K562 (cell line): ENCODE measurements around the gene MMEL1. TPM values are rescaled to one million over a fixed set of nuclear protein-coding genes. Genes with fewer than 3 reads are reported as not detected.
"Not testable (repeated sequence)": the region's sequence is repeated elsewhere in the genome, so short reads cannot be mapped to it uniquely, and the experiment has no call there.

ENCODE experiments used
- ATAC-seq: fragments of 200-7000 bp; cut with Tn5 transposase; 3 replicates; pipeline ENCODE4 v1.9.1; 2020; ENCODE audit warnings: moderate library complexity
- BruUV-seq: library from RNA; stranded (reverse); fragments of 400-500 nt; replicated peaks from 2 replicates; lab custom pipeline; 2021; lab: Mats Ljungman, UMichigan
- CTCF ChIA-PET: fragments of 300-600 bp; formaldehyde crosslinking; extraction: SDS; loops from one replicate; lab custom pipeline; 2021; ENCODE audit warnings: low intra/inter-chr PET ratio; lab: Yijun Ruan, JAX
- POLR2A ChIA-PET: fragments of 300-600, 350-650 bp; sonication (Branson Sonifier 250); formaldehyde crosslinking; extraction: SDS; loops from one replicate; lab custom pipeline; 2021; ENCODE audit warnings: antibody characterized with exemption, inconsistent platforms; lab: Yijun Ruan, JAX
- DNase-seq, 4 experiments: peaks; one replicate each; pipeline versions ENCODE4 v3.0.0 to v3.0.0-alpha.2; 2011 to 2018; ENCODE audit warnings: low spot score in 3 of 4, mixed read lengths in 3 of 4; ENCODE audit errors: extremely low read depth in 1 of 4
- FAIRE-seq: peaks from 2 replicates; lab custom pipeline; 2011; peaks lifted over from hg19 to GRCh38; lab: Jason Lieb, UNC
- H2AFZ ChIP-seq: 2 replicates; pipeline ENCODE4 v1.6.0; 2011; ENCODE audit warnings: low read depth, low read length, control low read depth, inconsistent platforms
- H3K27ac ChIP-seq: fragments of 200-600 bp; 3 replicates; pipeline ENCODE4 v1.8.0; 2011; ENCODE audit warnings: low read depth, mild to moderate bottlenecking, control low read depth, inconsistent platforms, low read length, moderate library complexity, mixed read lengths; ENCODE audit errors: extremely low read depth
- H3K27me3 ChIP-seq, 2 experiments: fragments of 300-600 bp in 1 of 2; 2 replicates in 1 of 2; 3 replicates in 1 of 2; pipeline versions ENCODE4 v1.6.0 to v1.8.0; 2011; ENCODE audit warnings: inconsistent platforms in 2 of 2, low read length in 2 of 2, mild to moderate bottlenecking in 1 of 2, mixed read lengths in 1 of 2, moderate library complexity in 1 of 2; ENCODE audit not compliant: control insufficient read depth in 2 of 2, insufficient read depth in 2 of 2
- H3K36me3 ChIP-seq: fragments of 300-600 bp; 3 replicates; pipeline ENCODE4 v1.8.0; 2011; ENCODE audit warnings: mild to moderate bottlenecking, low read length, inconsistent platforms; ENCODE audit not compliant: control insufficient read depth, insufficient read depth
- H3K4me1 ChIP-seq, 2 experiments: fragments of 200-600 bp in 1 of 2; replicated peaks in 1 of 2; 2 replicates in 1 of 2; 3 replicates in 1 of 2; pipeline versions ENCODE4 v1.5.1 to v1.8.0; 2011; ENCODE audit warnings: inconsistent platforms in 2 of 2, low read length in 2 of 2, mild to moderate bottlenecking in 1 of 2, mixed read lengths in 1 of 2, moderate library complexity in 1 of 2; ENCODE audit not compliant: control insufficient read depth in 2 of 2, insufficient read depth in 2 of 2
- H3K4me2 ChIP-seq: 2 replicates; pipeline ENCODE4 v1.6.1; 2011; ENCODE audit warnings: low read length, control low read depth, inconsistent platforms, mixed read lengths; ENCODE audit not compliant: insufficient read depth
- H3K4me3 ChIP-seq: fragments of 200-600 bp; sonication (generic), shearing (Covaris generic); 2 replicates; pipeline ENCODE4 v1.5.1; 2016; ENCODE audit warnings: control low read depth, inconsistent platforms
- H3K79me2 ChIP-seq: fragments of 200-600 bp; 3 replicates; pipeline ENCODE4 v1.8.0; 2011; ENCODE audit warnings: low read length, inconsistent platforms; ENCODE audit not compliant: control insufficient read depth, insufficient read depth
- H3K9ac ChIP-seq, 2 experiments: 2 replicates each; pipeline versions ENCODE4 v1.6.0 to v1.6.1; 2011; ENCODE audit warnings: low read depth in 2 of 2, low read length in 2 of 2, control low read depth in 1 of 2, inconsistent platforms in 1 of 2, mild to moderate bottlenecking in 1 of 2, mixed read lengths in 1 of 2; ENCODE audit not compliant: insufficient read depth in 1 of 2
- H3K9me1 ChIP-seq: one replicate; pipeline ENCODE4 v1.6.0; 2011; ENCODE audit warnings: inconsistent platforms, mild to moderate bottlenecking, low read length, moderate library complexity; ENCODE audit not compliant: control insufficient read depth, insufficient read depth
- H3K9me3 ChIP-seq: replicated peaks from 2 replicates; pipeline ENCODE4 v1.5.1; 2011; ENCODE audit warnings: low read depth, low read length, inconsistent platforms; ENCODE audit not compliant: control insufficient read depth, insufficient read depth
- H4K20me1 ChIP-seq: replicated peaks from 2 replicates; pipeline ENCODE4 v1.6.1; 2011; ENCODE audit warnings: low read length, inconsistent platforms, mixed read lengths; ENCODE audit not compliant: control insufficient read depth, insufficient read depth
- CBX3 ChIP-seq, 2 experiments: IDR thresholded peaks; 1 replicate in 1 of 2; 2 replicates in 1 of 2; pipeline ENCODE4 v1.6.1; 2012; ENCODE audit warnings: inconsistent platforms in 2 of 2, low read length in 2 of 2, borderline replicate concordance in 1 of 2, control low read depth in 1 of 2
- RBM14 ChIP-seq: fragments of 200-400 bp; formaldehyde crosslinking; IDR thresholded peaks from 2 replicates; pipeline ENCODE4 v1.6.1; 2018; ENCODE audit warnings: low read depth, mild to moderate bottlenecking, low read length, moderate library complexity, borderline replicate concordance; ENCODE audit not compliant: insufficient read depth
- WGBS: fragments of 100-300 bp; shearing (Covaris generic); methylation state at CpG from one replicate; pipeline ENCODE4 v1.1.6; 2016; ENCODE audit warnings: low coverage, mixed read lengths; ENCODE audit not compliant: insufficient coverage; ENCODE audit errors: missing lambda C conversion rate; 5-methylcytosine and 5-hydroxymethylcytosine counted together
- in situ Hi-C: fragments of 300-500 bp; cut with MboI; formaldehyde crosslinking; loops from 4 replicates; pipeline ENCODE4 v1.15.0; 2018; ENCODE audit warnings: inconsistent platforms, mixed read lengths
- intact Hi-C: fragments of 100-400 bp; cut with micrococcal nuclease; formaldehyde crosslinking; loops from 2 replicates; pipeline ENCODE4 v1.14.2; 2022
- polyA plus RNA-seq, 8 experiments: library from polyadenylated mRNA; depleted of rRNA in 4 of 8; stranded (reverse) in 5 of 8; unstranded in 3 of 8; fragments of >200 nt; fragmentation: Nextera tagmentation in 2 of 8; fragmentation: Illumina TruSeq in 1 of 8; extraction: Ambion mirVana in 2 of 8; extraction: Trizol in 1 of 8; gene quantifications; 2 replicates each; pipeline versions ENCODE4 v1.2.1 to v1.2.3, GENCODE V29; 2011 to 2014; ENCODE audit warnings: inconsistent platforms in 1 of 8, missing spikeins in 1 of 8
- total RNA-seq, 7 experiments: library from RNA; depleted of rRNA in 6 of 7; stranded (reverse); fragments of >200 nt in 6 of 7; fragmentation: Illumina TruSeq in 2 of 7; extraction: Trizol in 2 of 7; gene quantifications; 2 replicates each; pipeline versions ENCODE4 v1.2.1 to v1.2.3, GENCODE V29; 2011 to 2021; ENCODE audit warnings: low replicate concordance in 1 of 7

Gene MMEL1
- total and polyA plus RNA-seq, 9 of the 15 experiments (the other 6 are each of a cell fraction or from before 2014, with no cell fraction given): not detected

- H4K20me1 ChIP-seq, ATAC-seq, H3K4me3 ChIP-seq, H3K79me2 ChIP-seq, H3K4me2 ChIP-seq, POLR2A ChIA-PET, H3K9ac ChIP-seq, H3K27ac ChIP-seq, H3K9me1 ChIP-seq, DNase-seq, intact Hi-C loops, FAIRE-seq, BruUV-seq, CTCF ChIA-PET, H3K27me3 ChIP-seq, H3K36me3 ChIP-seq, H2AFZ ChIP-seq: not testable (repeated sequence)
- Histone ChIP-seq H3K4me1 (peaks cover 0 to 25% of the 10 kb centered on the region in 2 experiments; a peak in 1 of 5 replicates), H3K9me3 (peaks cover 26% of the 10 kb centered on the region)
- in situ Hi-C loops: loop anchor here (5.0 to 10.0 kb wide), 3 partner anchors 43 to 131 kb away; no protein-coding TSS in a partner anchor
- TF ChIP-seq CBX3 (IDR thresholded peaks at IDR 0.05; ENCODE audit: borderline replicate concordance in 1 of 2, low read length in 2 of 2) (peak in 1 of 2 experiments; percentile 30; a peak in 1 of 3 replicates), RBM14 (peak; percentile 78; the same call in 1 of the 2 replicates)
- 1% methylated on average over 14 of the region's 14 CpGs for WGBS
These were observed 21.1 kb upstream of the MMEL1 start for GRCh38 chr1:2653741-2654442.

- H3K4me2 ChIP-seq, H3K9ac ChIP-seq, H3K79me2 ChIP-seq, H2AFZ ChIP-seq, H3K27me3 ChIP-seq, DNase-seq, FAIRE-seq, H3K9me1 ChIP-seq, H3K27ac ChIP-seq, BruUV-seq, intact Hi-C loops, H4K20me1 ChIP-seq, H3K36me3 ChIP-seq, ATAC-seq, POLR2A ChIA-PET, CTCF ChIA-PET, H3K4me3 ChIP-seq: not testable (repeated sequence)
- Histone ChIP-seq H3K9me3 (peaks cover 26% of the 10 kb centered on the region), H3K4me1 (peaks cover 0 to 25% of the 10 kb centered on the region in 2 experiments; a peak in 1 of 5 replicates)
- WGBS: under 1% methylated on average over 12 of the region's 12 CpGs
- in situ Hi-C loops: loop anchor here (5.0 to 10.0 kb wide), 3 partner anchors 44 to 132 kb away; no protein-coding TSS in a partner anchor
These were observed 20.2 kb upstream of the MMEL1 start for GRCh38 chr1:2652926-2653571.

GRCh38 chr1:2652152-2652925 is 19.5 kb upstream of the MMEL1 start:
- WGBS: under 1% methylated on average over 16 of the region's 16 CpGs
- in situ Hi-C loops: loop anchor here (5.0 to 10.0 kb wide), 3 partner anchors 45 to 132 kb away; no protein-coding TSS in a partner anchor
- H3K9ac ChIP-seq, POLR2A ChIA-PET, intact Hi-C loops, BruUV-seq, H3K79me2 ChIP-seq, H3K9me1 ChIP-seq, H3K4me3 ChIP-seq, H3K4me2 ChIP-seq, H2AFZ ChIP-seq, DNase-seq, ATAC-seq, H3K27me3 ChIP-seq, H4K20me1 ChIP-seq, H3K27ac ChIP-seq, CTCF ChIA-PET, H3K36me3 ChIP-seq, FAIRE-seq: not testable (repeated sequence)
- H3K9me3 ChIP-seq: peaks cover 26% of the 10 kb centered on the region
- peaks cover 0 to 25% of the 10 kb centered on the region in 2 experiments; a peak in 1 of 5 replicates for H3K4me1 ChIP-seq
